ENCODE data around the gene SPDYE2. TPM values are rescaled to one million over a fixed set of nuclear protein-coding genes. Genes with fewer than 3 reads are reported as not detected.

The SPDYE2 gene
- not detected in 2 replicates for total RNA-seq (2014; rRNA removed; shearing (Covaris generic))

GRCh38 chr7:102550808-102551422, at the start of gene SPDYE2:
Gene SPDYE2, plus strand, starts transcription at chr7:102551226. Its CDS starts 2,030 bp downstream, at chr7:102553256.

GRCh38 chr7:102517550-102518147, 33.4 kb upstream of the SPDYE2 start, which contains the start of gene RASA4B:
Gene RASA4B, minus strand, starts transcription at chr7:102517777. Its CDS starts 67 bp downstream, at chr7:102517710.

GRCh38 chr7:102543596-102543995, 7.4 kb upstream of the SPDYE2 start, which contains the start of gene UPK3BL2:
Gene UPK3BL2, minus strand, starts transcription at chr7:102543696. Its CDS starts 60 bp downstream, at chr7:102543636.

GRCh38 chr7:102572261-102573239, 21.5 kb downstream of the SPDYE2 start, which contains the start of gene POLR2J3:
Gene POLR2J3, minus strand, starts transcription at chr7:102572583. Its CDS starts 62 bp downstream, at chr7:102572521.

Other genes with a start within 250 kb of the SPDYE2 start
- not detected in 2 replicates for gene SPDYE6, start 194.8 kb upstream of the SPDYE2 start, total RNA-seq (2014; rRNA removed; shearing (Covaris generic))
- gene PRKRIP1, start 154.9 kb upstream of the SPDYE2 start, total RNA-seq (2014; rRNA removed; shearing (Covaris generic)) = 42.4 and 46.0 TPM in 2 replicates
- 29.3 and 33.3 TPM in 2 replicates for gene ORAI2, start 117.7 kb upstream of the SPDYE2 start, total RNA-seq (2014; rRNA removed; shearing (Covaris generic))
- 18.6 and 22.4 TPM in 2 replicates for gene ALKBH4, start 86.4 kb upstream of the SPDYE2 start, total RNA-seq (2014; rRNA removed; shearing (Covaris generic))
- 68.4 and 76.1 TPM in 2 replicates for gene LRWD1, start 86.2 kb upstream of the SPDYE2 start, total RNA-seq (2014; rRNA removed; shearing (Covaris generic))
- 73.1 and 79.1 TPM in 2 replicates for gene POLR2J, start 72.3 kb upstream of the SPDYE2 start, total RNA-seq (2014; rRNA removed; shearing (Covaris generic))
- 3.7 and 4.4 TPM in 2 replicates for gene RASA4B, start 33.4 kb upstream of the SPDYE2 start, total RNA-seq (2014; rRNA removed; shearing (Covaris generic))
- gene UPK3BL2, start 7.5 kb upstream of the SPDYE2 start, total RNA-seq (2014; rRNA removed; shearing (Covaris generic)) = 21.6 and 24.7 TPM in 2 replicates
- gene POLR2J3, start 21.4 kb downstream of the SPDYE2 start, total RNA-seq (2014; rRNA removed; shearing (Covaris generic)) = 42.0 and 46.6 TPM in 2 replicates
- gene RASA4, start 65.5 kb downstream of the SPDYE2 start, total RNA-seq (2014; rRNA removed; shearing (Covaris generic)) = 8.6 and 9.7 TPM in 2 replicates
- 14.8 and 16.4 TPM in 2 replicates for gene UPK3BL1, start 91.6 kb downstream of the SPDYE2 start, total RNA-seq (2014; rRNA removed; shearing (Covaris generic))
- not detected in 2 replicates for gene SPDYE2B, start 99.1 kb downstream of the SPDYE2 start, total RNA-seq (2014; rRNA removed; shearing (Covaris generic))
- 5.3 and 7.0 TPM in 2 replicates for gene POLR2J2, start 120.4 kb downstream of the SPDYE2 start, total RNA-seq (2014; rRNA removed; shearing (Covaris generic))
- 13.4 and 16.2 TPM in 2 replicates for gene FAM185A, start 197.8 kb downstream of the SPDYE2 start, total RNA-seq (2014; rRNA removed; shearing (Covaris generic))